Stimulated activated CD8-positive, alpha-beta memory T cell treated with anti-CD3 and anti-CD28 coated beads, Interleukin-2, amount 100 ng/mL, for 1 hour (primary cell): Measurements from ENCODE around the gene SFRP5.

Experiments used
- DNase-seq, 2 donors: peaks; one replicate each; pipeline ENCODE4 v3.0.0-alpha.2; 2020; ENCODE audit warnings: low read depth in 2 of 2

Gene SFRP5

GRCh38 chr10:97736902-97737769, 34.7 kb downstream of the SFRP5 start, which contains the start of gene ZFYVE27:
Gene ZFYVE27, plus strand, starts transcription at chr10:97737128. Its CDS starts 1,350 bp downstream, at chr10:97738478.
- peak; percentile 89 to 92 for DNase-seq

GRCh38 chr10:97736403-97736901, 35.3 kb downstream of the SFRP5 start:
- no peak for DNase-seq

DNA sequence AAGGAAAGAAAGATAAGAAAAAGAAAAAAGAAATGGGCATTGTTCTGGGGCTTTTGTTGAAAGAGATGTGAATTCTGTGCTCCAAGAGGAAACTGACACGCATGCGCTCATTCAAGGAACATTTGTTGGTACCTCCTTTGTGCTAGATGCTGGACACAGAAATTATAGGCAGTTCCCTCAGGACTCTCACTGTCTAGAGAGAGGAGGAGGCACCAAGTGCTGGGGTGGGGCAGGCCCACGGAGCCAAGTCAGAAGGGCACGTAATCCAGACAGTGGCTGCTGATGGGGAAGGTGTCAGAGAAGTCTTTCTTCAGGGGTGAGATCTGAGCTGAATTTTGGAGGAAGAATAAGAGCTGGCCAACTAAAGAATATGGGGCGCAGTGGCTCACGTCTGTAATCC, 37.8 kb downstream of the SFRP5 start:
- DNase-seq, result no peak

DNA sequence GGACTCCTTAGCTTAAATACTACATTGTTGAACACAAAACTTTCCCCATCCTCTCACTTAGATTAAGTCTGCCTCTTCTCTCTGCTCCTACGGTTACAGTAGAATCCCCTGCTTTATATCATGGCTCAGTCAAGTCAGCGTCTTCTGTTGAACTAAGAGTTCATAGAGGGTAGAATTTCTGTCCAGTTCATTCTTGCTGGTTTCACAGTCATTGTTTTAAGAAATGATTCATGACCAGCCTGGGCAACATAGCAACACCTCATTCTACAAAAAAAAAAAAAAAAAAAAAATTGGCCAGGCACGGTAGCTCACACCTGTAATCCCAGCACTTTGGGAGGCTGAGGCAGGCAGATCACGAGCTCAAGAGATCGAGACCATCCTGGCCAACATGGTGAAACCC, 38.5 kb downstream of the SFRP5 start:
- DNase-seq, result no peak

DNA sequence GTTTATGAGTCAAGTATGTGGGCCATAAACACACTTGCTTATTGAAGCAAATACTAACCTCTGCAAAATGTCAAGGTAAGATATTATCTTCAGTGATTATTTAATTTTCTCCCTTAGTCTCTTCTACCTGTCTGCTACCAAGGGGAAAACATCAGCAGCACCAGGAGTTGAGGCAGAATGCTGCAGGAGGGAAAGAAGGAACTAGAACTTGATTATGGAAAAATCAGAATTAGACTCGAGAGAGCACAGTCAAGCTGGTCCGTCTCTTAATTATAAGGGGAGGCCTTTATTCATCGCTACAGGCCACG, 39.8 kb downstream of the SFRP5 start:
- no peak for DNase-seq

- DNase-seq, result peak; percentile 7 to 24
These were observed 40.3 kb downstream of the SFRP5 start for GRCh38 chr10:97731346-97732051.

- no peak for DNase-seq
These were observed 42.8 kb downstream of the SFRP5 start for GRCh38 chr10:97729014-97729413.

DNA sequence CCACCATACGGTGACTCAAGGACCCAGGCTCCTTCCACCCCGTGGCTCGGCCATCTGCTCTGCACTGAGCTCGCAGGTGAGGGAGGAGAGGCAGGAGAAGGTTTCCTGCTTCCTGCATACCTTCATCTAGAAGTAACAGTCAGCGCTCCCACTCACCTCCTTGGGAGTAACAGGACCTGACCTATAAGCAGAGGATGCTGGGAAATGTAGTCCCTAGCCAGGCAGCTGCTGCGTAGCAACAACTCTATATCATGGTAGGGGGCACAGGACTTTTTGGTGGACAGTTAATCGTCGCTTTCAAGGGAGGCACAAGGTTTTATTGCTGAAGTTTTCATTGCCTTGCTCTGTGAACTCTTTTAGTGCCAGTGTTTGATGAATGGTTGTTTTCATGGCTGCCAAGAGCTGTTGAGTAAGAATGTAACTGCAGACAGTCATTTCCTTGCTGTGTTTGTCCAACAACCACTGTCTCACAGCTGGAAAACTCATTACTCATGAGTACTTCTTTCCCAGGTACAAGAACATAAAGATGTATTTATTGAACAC, 45.1 kb downstream of the SFRP5 start:
- DNase-seq, result no peak

DNA sequence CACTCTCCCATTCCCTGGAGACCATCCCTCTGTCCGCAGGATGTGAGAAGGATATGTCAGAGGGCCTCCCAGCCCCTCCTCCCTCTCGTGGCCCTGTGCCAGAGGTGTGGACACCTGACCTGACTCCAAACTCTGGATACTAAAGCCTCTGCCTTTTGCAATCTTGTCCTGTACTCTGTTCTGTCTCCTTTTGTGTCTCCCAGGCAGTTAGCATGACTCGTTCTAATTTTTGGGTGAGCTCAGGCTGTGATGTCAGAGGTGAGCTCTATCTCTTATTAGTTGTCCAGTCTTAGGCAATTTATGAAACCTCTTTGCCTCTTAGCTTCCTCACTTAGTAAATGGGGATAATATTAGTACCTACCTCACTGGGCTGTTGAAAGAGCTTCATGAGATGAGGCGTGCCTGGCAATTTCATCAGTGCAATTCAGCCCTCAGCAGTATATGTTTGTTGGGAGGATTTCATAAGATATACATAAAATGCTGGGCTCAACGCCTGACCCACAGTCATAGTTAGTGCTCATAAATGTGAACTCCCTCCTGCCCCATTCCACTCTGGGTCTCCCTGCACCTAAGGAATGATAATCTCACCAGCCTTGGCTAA, 47.4 kb downstream of the SFRP5 start:
- DNase-seq, result no peak

DNA sequence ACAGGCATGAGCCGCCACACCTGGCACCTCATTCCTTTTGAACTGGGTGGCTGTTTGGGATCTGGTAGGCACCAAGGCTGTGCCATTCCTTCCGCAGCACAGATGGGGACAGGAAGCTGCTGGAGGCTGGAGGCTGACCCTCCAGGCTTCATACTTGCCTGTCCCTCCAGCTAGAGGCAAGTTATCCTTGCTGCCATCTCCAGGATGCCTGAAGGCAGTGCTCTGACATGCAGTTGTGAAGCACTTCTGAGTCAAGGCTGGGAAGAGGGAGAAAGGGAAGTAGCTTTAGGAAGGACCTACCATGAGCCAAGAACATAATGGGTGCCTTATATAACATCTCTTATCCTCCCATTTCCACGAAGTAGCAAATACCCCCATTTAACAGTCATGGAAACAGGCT, 48.8 kb downstream of the SFRP5 start:
- no peak for DNase-seq

- DNase-seq, result no peak
These were observed 49.7 kb downstream of the SFRP5 start for GRCh38 chr10:97721871-97722780.

DNA sequence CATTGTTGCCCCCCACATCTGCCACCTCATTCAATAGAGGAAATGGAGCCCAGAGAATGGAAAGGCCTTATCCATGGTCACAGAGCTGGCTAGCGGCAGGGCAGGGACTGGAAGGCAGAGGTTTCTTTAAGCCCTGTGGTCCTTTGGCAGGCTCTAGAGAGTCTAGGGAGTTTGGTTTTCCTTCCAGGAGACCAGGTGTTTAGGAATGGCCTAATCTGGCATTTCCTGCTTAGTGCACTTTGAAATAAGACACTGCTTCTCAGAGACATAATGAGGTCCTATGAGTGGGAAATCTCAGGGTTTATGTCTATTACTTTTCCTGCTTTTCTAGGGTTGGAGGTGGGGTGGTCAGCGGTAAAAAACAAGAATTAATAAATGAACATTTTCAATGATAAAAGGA, 52.2 kb downstream of the SFRP5 start:
- no peak for DNase-seq

GRCh38 chr10:97718659-97719142, 53.1 kb downstream of the SFRP5 start:
- DNase-seq, result no peak

DNA sequence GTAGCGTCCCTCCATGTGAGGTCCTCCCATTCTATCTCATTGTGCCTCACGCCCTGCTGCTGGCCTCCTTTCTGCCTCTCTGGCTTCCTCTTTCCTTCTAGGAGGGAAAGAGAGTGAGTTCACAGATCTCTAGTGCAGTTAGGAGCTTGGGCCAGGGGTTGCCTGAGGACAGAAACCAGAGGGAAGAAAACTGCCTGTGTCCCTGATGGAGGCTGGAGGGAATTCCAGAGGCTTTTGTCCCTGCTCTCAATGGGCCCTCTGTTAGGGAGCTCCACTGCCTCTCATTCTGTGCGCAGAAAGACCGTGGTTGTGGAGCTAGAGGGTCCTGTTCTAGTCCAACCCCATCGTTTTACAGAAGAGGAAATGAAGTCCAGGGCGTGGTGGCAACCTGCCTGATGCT, 53.6 kb downstream of the SFRP5 start:
- DNase-seq, result no peak

GRCh38 chr10:97717627-97718026, 54.2 kb downstream of the SFRP5 start:
- DNase-seq, result no peak
